GM21526 (cell line): Measurements from ENCODE around the gene UBQLN4.
"Not testable (repeated sequence)": the region's sequence is repeated elsewhere in the genome, so short reads cannot be mapped to it uniquely, and the experiment has no call there.

ENCODE experiments used
- ATAC-seq: cut with Tn5 transposase; IDR thresholded peaks from one replicate; pipeline ENCODE4 v1.9.1; 2021; ENCODE audit warnings: moderate library complexity; ENCODE audit not compliant: unreplicated experiment, low FRiP score

Gene UBQLN4

DNA sequence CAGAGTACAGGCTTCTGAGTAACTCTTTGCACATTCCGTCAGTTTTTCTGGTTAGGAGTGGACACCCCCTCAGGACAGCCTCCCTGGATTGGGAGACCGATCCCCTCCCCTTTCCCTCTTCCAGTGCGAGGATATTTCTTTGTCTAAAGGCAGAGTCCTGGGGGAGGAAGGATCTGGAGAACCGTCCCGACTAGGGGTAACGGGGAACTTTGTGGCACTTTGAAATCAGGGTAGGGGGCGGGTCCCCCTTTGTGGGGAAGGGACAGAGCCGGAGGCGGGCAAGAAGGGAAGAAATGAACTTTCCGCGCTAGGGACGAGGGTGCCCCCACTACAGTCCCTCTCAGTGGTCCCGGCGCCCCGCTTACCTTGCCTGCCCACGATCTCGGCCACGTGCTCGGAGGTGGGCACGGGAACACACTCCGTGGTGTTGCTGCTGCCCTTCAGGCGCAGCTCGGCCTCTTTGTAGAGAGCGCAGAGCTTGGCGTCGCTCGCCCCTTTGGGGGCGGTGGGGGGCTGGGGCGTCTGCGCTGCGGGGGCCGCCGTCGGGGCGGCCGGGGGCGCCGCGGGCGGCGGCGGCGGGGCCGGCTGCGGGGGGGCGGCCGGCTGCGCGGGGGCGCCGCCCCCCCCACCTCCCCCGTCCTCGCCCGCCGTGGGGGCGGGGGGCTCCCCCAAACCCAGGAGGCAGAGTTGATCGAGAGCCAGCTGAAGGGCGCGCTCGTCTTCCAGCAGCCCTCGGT, 27.8 kb upstream of the UBQLN4 start:
- ATAC-seq: no peak

DNA sequence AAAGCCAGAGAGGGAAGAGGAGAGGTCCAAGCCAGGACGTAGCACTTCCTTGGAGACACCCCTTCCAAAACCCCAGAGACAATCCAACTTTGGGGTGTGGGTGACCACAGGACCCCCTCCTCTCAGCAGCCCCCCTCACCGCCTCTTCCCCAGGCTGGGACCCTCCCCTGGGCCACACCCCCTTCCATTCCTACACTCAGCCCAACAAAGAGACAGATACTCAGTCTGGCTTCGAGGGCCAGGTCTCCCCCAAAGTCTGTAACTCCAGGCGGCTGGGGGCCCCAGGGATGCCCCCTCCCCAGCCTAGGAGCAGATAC, 27.2 kb upstream of the UBQLN4 start:
- no peak for ATAC-seq

DNA sequence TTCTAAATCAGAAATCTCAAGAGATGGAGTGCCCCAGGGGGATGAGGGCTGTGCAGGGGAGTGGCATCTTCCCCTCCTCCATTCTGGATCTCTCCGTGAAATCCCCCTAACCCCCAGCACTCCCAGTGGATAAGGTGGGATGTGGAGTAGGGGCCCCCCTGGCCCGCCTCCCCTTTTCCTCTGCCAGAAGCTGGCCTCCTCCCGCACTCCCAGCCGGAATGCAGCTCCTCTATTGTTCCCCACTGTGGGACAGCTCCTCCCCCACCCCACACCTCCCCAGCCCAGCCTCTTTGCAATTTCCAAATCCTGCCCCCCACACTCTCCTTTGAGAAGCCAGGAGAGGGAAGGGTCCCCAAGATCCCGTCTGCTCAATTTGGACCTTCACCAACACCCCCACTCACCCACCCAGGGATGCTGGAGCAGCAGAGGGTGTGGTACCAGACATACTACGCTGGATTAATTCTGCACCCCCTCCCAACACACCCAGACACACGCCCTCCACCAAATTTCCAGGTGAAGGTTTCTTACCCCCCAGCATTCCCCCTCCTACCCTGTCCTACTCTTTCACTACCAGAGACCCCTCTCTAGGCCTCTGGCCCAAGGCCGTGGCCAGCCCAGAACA, 26.8 kb upstream of the UBQLN4 start:
- no peak for ATAC-seq

DNA sequence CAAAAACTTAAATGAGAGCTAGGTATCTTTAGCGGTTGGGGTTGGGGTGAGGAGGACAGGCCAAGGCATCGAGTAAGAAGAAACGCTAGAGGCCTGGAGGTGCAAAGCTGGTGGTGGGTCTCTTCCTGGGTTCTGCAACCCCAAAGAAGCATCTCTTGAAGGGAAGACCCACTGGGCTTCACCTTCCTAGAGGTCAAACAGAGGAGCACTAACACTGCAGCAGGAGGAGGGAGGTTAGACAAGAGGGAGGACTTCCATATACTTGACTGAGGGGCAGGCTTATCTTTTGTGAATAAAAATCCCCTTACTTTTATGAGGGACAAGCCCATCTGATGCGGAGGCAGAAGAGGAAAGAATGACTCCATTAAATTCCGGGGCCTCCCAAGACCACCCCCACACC, 26.2 kb upstream of the UBQLN4 start:
- no peak for ATAC-seq

DNA sequence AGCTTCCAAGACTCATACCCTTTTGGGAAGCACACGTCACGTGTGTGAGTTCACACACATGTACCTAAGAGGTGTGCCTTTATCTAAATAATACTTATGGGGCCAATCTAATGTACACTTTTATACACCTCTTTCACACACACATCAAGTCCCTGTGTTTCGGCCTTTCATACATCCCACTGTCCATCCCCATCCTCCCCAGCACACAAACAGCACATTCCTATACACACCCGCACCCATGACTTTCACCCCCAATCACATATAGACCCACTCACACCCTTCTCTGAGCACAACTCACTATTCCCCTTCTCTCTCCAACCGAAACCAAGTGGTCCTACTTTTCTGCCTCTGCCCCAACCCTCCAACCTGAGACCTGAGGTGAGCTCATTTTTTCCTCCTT, 25.1 kb upstream of the UBQLN4 start:
- ATAC-seq: no peak

DNA sequence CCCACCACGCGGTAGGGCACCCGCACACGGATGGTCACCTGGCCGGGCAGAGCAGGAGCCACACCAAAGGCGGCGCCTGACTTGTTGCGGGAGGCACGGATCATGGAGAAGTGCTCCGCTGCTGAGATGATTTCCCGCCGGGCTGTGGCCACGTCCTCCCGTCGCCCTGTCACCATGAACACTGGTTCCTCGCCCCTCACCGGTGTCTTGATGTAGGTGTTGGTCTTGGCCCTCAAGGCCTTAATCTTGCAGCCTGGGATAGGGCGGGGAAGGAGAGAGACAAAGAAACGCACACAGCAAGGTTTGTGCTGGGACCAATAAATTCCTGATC, 23.8 kb upstream of the UBQLN4 start:
- ATAC-seq: no peak

DNA sequence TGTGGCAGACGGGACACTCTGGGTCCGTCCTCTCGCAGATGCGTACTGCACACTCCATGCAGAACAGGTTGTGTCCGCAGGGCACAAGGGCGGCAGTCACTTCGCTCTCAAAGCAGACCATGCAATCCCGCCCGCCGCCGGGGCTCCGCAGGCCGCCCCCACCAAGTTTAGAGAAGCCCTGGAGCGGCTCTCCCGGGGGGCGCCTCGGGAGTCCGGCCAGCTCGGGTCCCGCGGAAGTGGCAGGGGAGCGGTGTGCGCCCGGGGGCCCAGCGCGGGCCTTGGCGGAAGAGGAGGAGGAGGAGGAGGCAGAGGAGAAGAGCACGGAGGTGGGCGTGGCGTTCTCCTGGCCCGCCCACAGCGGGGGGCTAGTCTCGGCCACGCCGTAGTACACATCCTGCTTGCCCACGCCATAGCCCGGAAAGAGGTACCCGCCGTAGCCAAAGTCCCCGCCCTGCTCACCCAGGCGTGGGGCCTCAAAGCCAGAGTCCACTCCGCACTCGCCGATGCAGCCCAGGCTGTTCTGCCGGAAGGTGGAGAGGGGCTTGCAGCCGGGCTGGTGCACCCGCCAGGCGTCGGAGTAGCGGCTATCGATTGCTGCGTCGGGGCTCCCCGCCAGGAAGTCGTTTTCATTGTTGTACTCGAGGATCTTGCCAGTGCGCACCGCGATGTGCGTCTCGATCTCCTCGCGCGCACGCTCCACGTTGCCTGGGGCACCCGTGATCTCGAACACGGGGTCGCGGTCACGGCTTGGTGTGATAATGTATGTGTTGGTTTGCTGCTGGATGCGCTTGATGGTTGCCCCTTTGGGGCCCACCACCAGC, 23.2 kb upstream of the UBQLN4 start:
- no peak for ATAC-seq

DNA sequence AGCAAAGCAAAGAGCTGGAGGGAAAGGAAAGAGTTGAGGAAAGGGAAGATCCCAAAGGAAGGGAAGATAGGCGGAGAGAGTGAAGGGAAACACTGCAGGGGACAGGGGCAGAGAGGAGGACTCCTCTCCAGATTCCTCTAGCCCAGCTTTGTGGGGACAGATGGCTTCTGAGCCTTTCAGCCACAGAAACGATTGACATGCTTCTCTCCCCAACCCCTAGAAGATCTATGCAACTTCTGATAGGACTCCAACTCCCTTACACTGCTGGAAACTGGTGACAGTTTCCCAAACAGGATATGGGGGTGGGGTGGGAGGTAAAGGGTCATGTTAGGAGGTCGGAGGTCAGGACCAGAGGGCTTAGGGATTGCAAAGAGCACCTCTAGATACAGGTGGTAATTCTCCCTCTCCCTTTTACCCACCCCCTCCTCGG, 22.2 kb upstream of the UBQLN4 start:
- ATAC-seq: no peak

DNA sequence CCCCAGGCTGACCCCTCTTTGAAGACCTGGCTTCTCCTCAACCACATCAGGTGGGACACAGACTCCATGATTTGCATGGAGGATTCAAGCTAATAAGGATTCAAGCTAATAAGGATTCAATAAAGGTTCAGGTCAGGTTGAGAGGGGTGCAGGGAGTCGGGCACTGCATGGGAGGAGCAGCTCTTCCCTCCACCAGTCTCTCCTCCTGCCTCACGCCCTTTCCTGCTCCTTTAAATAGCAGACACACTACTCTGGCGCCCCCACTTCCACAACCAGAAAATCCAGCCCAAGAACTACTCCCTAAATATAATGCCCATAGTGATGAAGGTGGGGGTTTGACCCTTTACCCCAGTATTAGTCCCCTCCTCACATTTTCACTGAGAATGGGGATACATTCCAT, 21.6 kb upstream of the UBQLN4 start:
- no peak for ATAC-seq

DNA sequence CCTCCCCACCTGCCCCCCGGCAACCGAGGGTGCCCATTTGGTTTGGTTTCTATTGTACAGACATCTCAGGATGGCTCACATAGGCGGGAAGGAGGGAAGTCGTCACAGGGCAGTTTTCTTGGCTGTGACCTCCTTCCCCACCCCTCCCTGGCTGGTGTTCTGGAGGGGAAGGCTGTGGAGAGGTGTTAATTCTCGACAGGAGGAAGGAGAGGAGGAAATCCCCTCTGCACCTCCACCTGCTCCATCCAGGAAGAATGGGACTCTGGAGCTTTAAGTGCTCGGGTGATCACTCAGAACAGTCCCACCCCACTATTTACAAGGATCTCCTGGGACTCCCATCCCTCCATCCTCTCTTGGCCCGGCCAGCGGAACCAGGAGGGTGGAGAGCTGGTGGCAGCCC, 21.1 kb upstream of the UBQLN4 start:
- no peak for ATAC-seq

DNA sequence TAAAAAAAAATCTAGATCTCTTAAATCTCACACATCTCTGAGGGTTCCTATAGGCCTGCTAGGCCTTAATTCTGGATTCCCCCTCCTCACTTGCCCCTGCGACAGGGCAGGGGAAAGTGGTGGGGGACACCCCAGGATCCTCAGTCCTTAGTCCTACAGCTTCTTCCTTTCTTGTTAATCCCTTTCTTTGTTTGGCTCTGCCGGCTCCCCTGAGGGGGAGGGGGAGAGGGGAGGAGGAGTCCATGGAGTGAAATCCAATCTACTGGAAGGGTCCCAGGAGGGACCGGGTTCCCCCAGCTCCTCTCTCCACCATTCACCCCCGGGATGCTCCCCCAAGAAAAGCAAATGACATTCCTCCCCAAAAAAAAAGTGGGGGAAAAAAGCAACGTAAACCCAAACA, 20.1 kb upstream of the UBQLN4 start:
- no peak for ATAC-seq

DNA sequence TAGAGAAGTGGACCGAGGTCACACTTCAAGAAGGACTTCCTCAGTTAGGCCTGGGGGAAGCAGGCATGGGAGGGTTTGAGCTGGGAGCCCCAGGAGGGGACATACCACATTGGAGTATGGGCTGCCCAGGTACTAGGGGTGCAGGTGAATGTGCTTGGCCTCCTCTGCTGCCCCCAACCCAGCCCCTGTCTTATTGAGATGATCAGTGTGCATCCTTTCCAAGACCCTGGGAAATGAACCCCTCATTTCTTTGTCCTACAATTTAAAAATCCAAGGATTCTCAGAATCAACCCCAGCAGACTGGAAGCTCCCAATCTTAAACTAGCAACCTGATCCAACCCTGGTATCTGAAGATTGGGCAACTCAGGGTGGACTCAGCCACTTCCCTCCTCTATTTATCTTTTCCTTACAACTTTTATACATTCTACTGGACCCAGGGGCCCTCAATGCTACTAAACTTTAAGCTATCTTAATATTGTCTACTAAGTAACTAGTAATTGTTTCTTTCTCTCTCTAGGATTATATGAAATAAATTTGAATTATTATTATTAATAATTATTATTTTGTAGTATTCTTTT, 19.6 kb upstream of the UBQLN4 start:
- no peak for ATAC-seq

DNA sequence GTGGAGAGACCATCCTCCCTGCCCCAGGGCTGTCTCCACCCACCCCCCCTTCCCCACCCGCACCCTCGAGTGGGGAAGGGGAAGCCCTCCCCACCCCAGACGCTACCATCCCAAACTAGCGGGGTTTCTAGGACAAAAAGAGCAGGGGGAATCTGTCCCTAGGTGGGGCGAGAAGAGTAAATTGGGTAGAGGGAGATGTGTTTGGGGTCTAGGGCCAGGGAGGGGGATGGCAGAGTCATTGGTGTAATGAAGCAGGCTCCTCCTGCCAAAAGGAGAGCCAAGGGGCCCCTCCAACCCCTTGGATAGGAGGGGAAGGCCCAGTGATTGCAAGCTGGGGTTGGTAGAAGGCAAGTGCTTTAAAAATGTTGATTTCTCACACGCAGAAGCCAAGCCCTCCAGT, 18.7 kb upstream of the UBQLN4 start:
- no peak for ATAC-seq

DNA sequence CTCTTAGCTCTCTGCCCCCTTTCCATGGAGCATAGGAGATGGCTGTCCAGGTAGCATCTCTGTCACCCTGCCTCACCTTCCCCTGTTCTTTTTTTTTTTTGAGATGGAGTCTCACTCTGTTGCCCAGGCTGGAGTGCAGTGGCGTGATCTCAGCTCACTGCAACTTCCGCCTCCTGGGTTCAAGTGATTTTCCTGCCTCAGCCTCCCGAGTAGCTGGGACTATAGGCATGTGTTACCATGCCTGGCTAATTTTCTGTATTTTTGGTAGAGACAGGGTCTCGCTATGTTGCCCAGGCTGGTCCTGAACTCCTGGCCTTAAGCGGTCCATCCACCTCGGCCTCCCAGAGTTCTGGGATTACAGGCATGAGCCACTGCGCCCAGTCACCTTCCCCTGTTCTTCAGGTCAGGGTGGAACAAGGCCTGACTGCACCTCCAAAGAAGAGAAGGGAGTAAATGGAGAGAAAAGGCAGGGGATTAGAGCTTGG, 17.8 kb upstream of the UBQLN4 start:
- not testable (repeated sequence) for ATAC-seq

DNA sequence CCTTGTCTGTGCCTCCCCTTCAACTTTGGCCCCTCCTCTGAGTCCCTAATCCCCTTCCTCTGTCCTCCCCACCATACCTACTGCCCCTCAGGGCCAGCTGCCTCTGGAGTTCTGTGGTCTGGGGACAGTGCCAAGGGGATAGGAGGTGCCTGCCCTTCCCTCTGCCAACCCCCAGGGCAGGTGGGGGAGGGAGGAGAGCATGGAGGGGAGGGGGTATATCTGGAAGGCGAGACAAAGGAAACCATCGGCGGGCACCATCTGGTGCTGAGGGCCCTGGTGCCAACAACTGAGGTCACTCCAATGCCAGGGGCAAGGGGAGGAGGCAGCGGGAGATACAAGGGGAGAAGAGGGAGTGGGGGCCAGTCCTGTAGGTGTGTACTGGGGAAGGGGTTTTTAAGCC, 16.9 kb upstream of the UBQLN4 start:
- no peak for ATAC-seq

DNA sequence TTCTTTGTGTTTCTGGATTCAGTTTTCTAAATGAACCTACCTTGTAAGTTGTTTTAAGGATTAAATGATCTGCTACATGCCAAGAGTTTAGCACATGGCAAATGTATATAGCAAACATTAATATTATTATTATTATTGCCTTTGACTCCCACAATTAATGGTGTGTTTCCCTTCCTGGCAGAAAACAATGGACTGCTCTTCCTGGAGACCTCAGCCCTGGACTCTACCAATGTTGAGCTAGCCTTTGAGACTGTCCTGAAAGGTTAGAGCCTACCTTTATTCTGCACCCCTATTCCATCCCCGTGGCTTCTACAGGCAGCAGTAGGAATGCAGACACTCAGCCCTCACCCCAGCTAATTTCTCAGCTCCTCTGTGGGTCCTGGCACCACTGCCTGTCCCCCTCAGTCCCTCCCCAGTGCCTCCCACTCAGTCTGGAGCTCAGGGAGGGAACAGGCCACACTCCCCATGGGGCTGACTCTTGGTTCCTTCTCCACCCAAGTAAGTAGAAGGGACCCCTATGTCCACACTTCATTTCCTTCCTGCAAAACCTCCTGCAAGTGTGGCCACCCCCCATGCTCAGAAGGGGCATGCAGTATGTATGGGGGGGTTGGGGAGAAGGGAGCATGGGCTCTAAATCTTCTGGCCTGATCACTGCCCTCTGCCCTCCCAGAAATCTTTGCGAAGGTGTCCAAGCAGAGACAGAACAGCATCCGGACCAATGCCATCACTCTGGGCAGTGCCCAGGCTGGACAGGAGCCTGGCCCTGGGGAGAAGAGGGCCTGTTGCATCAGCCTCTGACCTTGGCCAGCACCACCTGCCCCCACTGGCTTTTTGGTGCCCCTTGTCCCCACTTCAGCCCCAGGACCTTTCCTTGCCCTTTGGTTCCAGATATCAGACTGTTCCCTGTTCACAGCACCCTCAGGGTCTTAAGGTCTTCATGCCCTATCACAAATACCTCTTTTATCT, 16.2 kb upstream of the UBQLN4 start:
- no peak for ATAC-seq

DNA sequence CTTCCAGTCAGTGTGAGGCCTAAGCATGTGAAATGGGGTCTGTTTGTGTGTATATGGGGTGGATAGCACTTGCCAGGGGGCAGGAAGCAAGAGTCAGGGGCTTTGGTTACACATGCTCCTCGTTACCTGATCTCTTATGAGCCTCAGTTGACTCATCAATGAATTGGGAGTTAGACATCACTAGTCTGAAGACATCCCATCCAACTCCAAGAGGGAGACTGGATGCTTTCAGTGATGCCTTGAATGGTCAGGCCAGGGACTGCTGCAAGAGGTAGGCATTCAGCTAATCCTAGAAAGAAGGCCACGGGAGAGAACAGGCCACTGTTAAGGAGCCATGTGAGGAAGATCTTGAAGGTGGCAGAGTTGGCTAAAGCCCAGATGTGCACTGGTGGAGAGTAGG, 13.7 kb upstream of the UBQLN4 start:
- no peak for ATAC-seq

DNA sequence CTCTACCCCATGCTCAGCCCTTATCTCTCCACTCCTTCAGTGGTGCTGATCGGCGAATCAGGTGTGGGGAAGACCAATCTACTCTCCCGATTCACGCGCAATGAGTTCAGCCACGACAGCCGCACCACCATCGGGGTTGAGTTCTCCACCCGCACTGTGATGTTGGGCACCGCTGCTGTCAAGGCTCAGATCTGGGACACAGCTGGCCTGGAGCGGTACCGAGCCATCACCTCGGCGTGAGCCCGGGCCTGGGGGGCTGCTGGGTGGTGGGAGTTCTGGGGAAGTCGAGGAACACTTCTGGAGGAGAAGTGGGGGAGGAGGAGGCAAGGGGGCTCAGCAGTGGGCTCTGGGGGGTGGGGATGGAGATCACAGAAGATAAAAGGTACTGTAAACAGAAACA, 12.3 kb upstream of the UBQLN4 start:
- ATAC-seq: no peak

DNA sequence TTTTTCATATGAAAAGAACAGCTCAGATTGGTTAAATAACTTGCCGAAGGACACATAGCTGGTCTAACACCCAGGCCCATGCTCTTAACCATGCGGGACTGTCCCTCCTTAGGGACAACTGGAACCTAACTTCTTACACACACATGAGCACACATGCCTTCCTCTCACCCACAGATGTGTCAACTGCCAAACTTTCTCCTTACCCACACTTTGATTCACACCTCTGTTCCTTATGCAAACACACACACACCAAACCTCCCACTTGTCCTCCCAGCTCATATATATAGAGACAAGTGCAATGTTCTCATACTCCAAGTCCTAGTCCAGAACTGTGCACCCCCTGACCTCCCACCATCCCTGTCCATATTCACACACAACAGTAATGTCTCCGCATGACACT, 11.6 kb upstream of the UBQLN4 start:
- ATAC-seq: no peak

DNA sequence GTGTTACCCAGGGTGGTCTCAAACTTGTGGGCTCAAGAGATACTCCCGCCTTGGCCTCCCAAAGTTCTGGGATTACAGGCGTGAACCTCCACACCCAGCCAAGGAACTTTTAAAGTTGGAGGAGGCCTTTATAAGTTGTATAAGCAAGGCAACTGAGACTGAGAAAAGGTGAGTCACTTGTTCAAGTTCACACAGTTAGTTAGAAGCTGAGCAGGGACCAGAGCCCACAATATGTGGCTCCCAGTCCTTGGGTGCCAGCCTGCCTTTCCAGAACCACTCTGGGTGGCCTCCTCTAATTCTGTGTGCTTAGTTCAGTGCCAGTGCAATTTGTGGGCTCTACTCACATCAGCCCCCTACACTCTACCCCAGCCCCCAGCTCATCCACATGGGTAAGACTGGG, 11.0 kb upstream of the UBQLN4 start:
- ATAC-seq: no peak

DNA sequence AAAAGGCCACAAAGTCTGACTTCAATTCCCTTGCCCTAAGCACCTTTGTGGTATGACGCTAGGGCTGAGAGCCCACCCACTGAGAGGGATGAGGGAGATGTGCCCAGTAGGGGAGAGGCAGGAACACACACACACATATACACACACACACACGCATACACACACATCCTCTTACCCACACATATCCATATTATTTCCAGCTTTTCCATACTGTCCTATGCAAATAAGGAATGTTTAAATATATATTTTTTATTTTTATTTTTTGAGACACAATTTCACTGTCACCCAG, 10.3 kb upstream of the UBQLN4 start:
- no peak for ATAC-seq
